Measurements from ENCODE around the gene SLC1A1. TPM values are rescaled to one million over a fixed set of nuclear protein-coding genes. Genes with fewer than 3 reads are reported as not detected.

The SLC1A1 gene
- total RNA-seq, 1 donor from 2014 or later: 52.7 TPM

DNA sequence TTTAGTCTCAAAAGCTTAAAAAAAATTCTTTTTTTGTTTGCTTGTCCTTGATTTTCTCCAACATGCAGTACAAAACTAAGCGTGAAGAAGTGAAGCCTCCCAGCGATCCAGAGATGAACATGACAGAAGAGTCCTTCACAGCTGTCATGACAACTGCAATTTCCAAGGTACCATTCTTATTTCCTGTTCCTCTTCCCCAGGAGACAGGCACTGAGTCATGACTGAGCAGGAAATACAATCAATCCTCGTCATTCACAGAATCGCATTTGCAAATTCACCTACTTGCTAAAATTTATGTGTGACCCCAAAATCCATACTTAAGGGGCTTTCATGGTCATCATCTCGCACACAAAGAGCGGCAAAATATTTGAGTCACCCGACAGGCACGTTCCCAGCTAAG lies 77.3 kb downstream of the SLC1A1 start:
- no peak for DNase-seq
- TF ChIP-seq, protein P1, sequence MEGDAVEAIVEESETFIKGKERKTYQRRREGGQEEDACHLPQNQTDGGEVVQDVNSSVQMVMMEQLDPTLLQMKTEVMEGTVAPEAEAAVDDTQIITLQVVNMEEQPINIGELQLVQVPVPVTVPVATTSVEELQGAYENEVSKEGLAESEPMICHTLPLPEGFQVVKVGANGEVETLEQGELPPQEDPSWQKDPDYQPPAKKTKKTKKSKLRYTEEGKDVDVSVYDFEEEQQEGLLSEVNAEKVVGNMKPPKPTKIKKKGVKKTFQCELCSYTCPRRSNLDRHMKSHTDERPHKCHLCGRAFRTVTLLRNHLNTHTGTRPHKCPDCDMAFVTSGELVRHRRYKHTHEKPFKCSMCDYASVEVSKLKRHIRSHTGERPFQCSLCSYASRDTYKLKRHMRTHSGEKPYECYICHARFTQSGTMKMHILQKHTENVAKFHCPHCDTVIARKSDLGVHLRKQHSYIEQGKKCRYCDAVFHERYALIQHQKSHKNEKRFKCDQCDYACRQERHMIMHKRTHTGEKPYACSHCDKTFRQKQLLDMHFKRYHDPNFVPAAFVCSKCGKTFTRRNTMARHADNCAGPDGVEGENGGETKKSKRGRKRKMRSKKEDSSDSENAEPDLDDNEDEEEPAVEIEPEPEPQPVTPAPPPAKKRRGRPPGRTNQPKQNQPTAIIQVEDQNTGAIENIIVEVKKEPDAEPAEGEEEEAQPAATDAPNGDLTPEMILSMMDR (IDR thresholded peaks at IDR 0.05): no peak
- ATAC-seq: no peak
- Histone ChIP-seq H3K27me3 (no peaks in the 10 kb centered on the region), H3K4me3 (no peak overlapping the region), H3K27ac (no peak overlapping the region), H3K9me3 (no peaks in the 10 kb centered on the region), H3K36me3 (no peaks in the 10 kb centered on the region), H3K4me1 (no peaks in the 10 kb centered on the region)
- intact Hi-C loops (cut with DNase I): no loop called here

DNA sequence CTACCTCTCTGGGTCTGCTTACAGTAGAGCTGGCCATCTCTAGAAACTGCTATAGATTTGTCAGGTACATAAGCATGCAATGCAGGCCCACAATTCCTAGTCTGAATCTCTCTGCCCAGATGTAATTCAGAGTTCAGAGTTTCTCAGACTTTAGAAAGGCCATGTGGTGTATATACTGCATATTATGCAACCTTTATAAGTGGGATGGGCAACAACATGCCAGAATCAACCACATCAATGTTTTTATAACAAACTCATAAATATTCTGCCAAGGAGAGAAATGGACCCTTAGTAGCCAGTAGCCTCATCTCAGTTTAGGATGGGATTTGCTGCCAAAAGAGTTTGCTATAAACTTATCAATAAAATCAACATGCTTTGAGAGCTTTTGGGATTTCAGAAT lies 78.8 kb downstream of the SLC1A1 start:
- intact Hi-C loops (cut with DNase I): no loop called here
- ATAC-seq: no peak
- H3K9me3 ChIP-seq: no peaks in the 10 kb centered on the region
- H3K27ac ChIP-seq: no peak overlapping the region
- no peaks in the 10 kb centered on the region for H3K4me1 ChIP-seq
- TF ChIP-seq, protein P1 (IDR thresholded peaks at IDR 0.05): no peak
- H3K27me3 ChIP-seq: no peaks in the 10 kb centered on the region
- no peak overlapping the region for H3K4me3 ChIP-seq
- no peaks in the 10 kb centered on the region for H3K36me3 ChIP-seq
- DNase-seq: no peak

DNA sequence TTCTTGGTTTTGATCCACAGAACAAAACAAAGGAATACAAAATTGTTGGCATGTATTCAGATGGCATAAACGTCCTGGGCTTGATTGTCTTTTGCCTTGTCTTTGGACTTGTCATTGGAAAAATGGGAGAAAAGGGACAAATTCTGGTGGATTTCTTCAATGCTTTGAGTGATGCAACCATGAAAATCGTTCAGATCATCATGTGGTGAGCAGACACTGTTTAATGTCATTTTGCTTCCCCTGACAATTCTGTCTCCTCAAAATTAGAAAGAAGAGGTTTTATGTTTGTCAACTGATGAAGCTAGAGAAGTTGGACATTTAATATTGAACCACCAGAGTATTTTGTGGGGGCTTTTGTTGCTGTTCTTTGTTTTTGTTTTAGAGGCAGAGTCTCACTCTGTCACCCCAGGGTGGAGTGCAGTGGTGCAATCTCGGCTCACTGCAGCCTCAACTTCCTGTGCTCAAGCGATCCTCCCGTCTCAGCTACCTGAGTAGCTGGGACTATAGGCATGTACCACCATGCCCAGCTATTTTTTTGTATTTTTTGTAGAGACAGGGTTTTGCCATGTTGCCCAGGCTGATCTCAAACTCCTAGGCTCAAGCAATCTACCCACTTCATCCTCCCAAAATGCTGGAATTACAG lies 82.0 kb downstream of the SLC1A1 start:
- H3K4me1 ChIP-seq: no peaks in the 10 kb centered on the region
- H3K27ac ChIP-seq: no peak overlapping the region
- H3K4me3 ChIP-seq: no peak overlapping the region
- DNase-seq (no peak), ATAC-seq (no peak)
- TF ChIP-seq, protein P1 (IDR thresholded peaks at IDR 0.05): no peak
- no peaks in the 10 kb centered on the region for H3K27me3 ChIP-seq
- peaks cover 14% of the 10 kb centered on the region for H3K36me3 ChIP-seq
- intact Hi-C loops (cut with DNase I): no loop called here
- H3K9me3 ChIP-seq: no peaks in the 10 kb centered on the region

DNA sequence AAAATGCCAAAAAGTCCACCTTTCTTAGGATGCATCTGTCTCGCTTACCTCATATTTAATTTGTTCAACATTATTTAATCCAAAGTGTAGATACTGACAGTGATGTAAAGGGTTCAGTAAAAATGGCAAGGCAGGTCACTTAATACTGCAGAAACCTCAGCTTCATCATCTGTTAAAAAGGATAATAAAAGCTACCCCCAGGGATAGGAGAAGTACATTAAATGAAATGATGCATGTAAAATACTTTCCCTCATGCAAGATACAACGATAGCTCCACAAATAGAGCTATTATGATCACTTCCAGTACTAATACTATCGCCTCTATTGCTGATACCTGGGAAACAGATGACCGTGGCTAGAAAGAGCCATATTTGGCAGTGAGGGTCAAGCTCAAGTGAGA lies 82.9 kb downstream of the SLC1A1 start:
- TF ChIP-seq, protein P1 (IDR thresholded peaks at IDR 0.05): no peak
- Histone ChIP-seq H3K27me3 (no peaks in the 10 kb centered on the region), H3K27ac (no peak overlapping the region), H3K4me1 (no peaks in the 10 kb centered on the region), H3K9me3 (no peaks in the 10 kb centered on the region), H3K36me3 (peaks cover 21% of the 10 kb centered on the region), H3K4me3 (no peak overlapping the region)
- ATAC-seq (no peak), DNase-seq (no peak)
- intact Hi-C loops (cut with DNase I): no loop called here

DNA sequence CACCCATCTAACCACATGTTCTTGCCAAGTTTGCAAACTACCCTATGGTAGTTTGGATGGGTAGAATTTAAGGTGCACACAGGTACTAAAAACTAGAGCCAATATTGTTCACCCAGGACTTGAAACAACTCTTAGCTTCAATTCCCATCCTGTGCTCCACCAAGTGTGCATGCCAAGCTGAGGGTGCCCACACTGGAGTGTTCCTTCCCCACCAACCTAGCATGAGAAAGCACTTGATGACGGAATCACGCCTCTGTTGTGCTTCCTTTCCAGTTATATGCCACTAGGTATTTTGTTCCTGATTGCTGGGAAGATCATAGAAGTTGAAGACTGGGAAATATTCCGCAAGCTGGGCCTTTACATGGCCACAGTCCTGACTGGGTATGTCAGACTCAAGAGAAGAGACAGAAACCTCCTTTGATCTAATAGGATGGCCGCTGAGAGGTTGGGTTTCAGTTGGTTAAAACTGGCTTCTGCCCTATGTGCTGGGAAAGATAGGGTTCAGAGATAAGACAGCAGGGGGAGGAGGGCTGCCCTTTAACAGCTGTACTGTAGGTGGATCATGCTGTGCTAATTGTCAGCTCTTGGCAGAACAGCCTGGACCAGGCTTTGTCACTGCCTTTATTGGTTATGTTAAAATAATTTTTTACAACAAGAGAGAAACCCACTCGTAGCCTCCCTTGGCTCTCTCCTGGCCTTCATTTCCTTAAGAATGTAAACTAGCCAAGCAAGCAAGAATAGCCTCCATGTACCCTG lies 83.5 kb downstream of the SLC1A1 start:
- H3K36me3 ChIP-seq: peaks cover 21% of the 10 kb centered on the region
- TF ChIP-seq, protein P1 (IDR thresholded peaks at IDR 0.05): no peak
- no peak for DNase-seq
- intact Hi-C loops (cut with DNase I): no loop called here
- H3K27me3 ChIP-seq: no peaks in the 10 kb centered on the region
- no peak overlapping the region for H3K27ac ChIP-seq
- H3K9me3 ChIP-seq: no peaks in the 10 kb centered on the region
- ATAC-seq: no peak
- H3K4me1 ChIP-seq: no peaks in the 10 kb centered on the region
- no peak overlapping the region for H3K4me3 ChIP-seq

Measured in upper lobe of right lung (tissue), 1 donor.